Karpas-422 (cell line): ENCODE data around the gene TOLLIP. TPM values are rescaled to one million over a fixed set of nuclear protein-coding genes. Genes with fewer than 3 reads are reported as not detected.

Experiments used
- DNase-seq: peaks from one replicate; pipeline ENCODE4 v3.0.0-alpha.2; 2015
- H2AFZ ChIP-seq: fragments of 200-600 bp; sonication (generic); 2 replicates; pipeline ENCODE4 v1.6.1; 2014; ENCODE audit warnings: antibody characterized with exemption, low read length, mixed read lengths
- H3K27ac ChIP-seq: fragments of 200-600 bp; sonication (generic); 2 replicates; pipeline ENCODE4 v1.5.1; 2014; ENCODE audit warnings: mild to moderate bottlenecking, low read length, moderate library complexity
- H3K27me3 ChIP-seq: fragments of 200-600 bp; sonication (generic); 2 replicates; pipeline ENCODE4 v1.6.1; 2014; ENCODE audit warnings: low read length, mixed read lengths
- H3K36me3 ChIP-seq: fragments of 200-600 bp; sonication (generic); 2 replicates; pipeline ENCODE4 v1.6.1; 2014; ENCODE audit warnings: low read length, mixed read lengths; ENCODE audit not compliant: insufficient read depth
- H3K4me1 ChIP-seq: fragments of 200-600 bp; sonication (generic); 2 replicates; pipeline ENCODE4 v1.6.1; 2014; ENCODE audit warnings: mild to moderate bottlenecking, low read length, mixed read lengths
- H3K4me2 ChIP-seq: fragments of 200-600 bp; sonication (generic); 2 replicates; pipeline ENCODE4 v1.6.1; 2014; ENCODE audit warnings: low read length, low read depth, mild to moderate bottlenecking; ENCODE audit not compliant: poor library complexity, severe bottlenecking
- H3K4me3 ChIP-seq: fragments of 200-600 bp; sonication (generic); 2 replicates; pipeline ENCODE4 v1.5.1; 2014; ENCODE audit warnings: mild to moderate bottlenecking, antibody characterized with exemption, low read length, mixed read lengths
- H3K79me2 ChIP-seq: fragments of 200-600 bp; sonication (generic); 2 replicates; pipeline ENCODE4 v1.6.1; 2014; ENCODE audit warnings: mild to moderate bottlenecking, low read length, mixed read lengths
- H3K9ac ChIP-seq: fragments of 200-600 bp; sonication (generic); 2 replicates; pipeline ENCODE4 v1.6.0; 2014; ENCODE audit warnings: low read length
- H3K9me2 ChIP-seq: fragments of 200-600 bp; sonication (generic), shearing (Covaris generic); replicated peaks from 2 replicates; pipeline ENCODE4 v1.6.0; 2014; ENCODE audit warnings: mild to moderate bottlenecking, low read length, moderate library complexity; ENCODE audit not compliant: insufficient read depth
- H3K9me3 ChIP-seq: fragments of 300-700, 200-600 bp; sonication (generic); 2 replicates; pipeline ENCODE4 v1.6.1; 2014; ENCODE audit warnings: low read length, mixed read lengths
- H4K20me1 ChIP-seq: fragments of 200-600 bp; sonication (generic); 2 replicates; pipeline ENCODE4 v1.6.1; 2014; ENCODE audit warnings: mild to moderate bottlenecking, antibody characterized with exemption, low read length, low read depth; ENCODE audit not compliant: insufficient read depth
- total RNA-seq: library from RNA; depleted of rRNA; stranded (reverse); fragments of >200 nt; shearing (Covaris generic); gene quantifications from 2 replicates; pipeline ENCODE4 v1.2.3, GENCODE V29; 2014; ENCODE audit warnings: low replicate concordance

TOLLIP gene
- total RNA-seq, 1 experiment from 2014 or later: 6.5 TPM

GRCh38 chr11:1299621-1300020, 9.8 kb downstream of the TOLLIP start:
- Histone ChIP-seq H3K4me2 (no peak overlapping the region), H4K20me1 (no peaks in the 10 kb centered on the region), H3K4me3 (no peak overlapping the region), H3K36me3 (no peaks in the 10 kb centered on the region), H3K79me2 (peaks cover 50% of the 10 kb centered on the region), H3K4me1 (no peaks in the 10 kb centered on the region), H2AFZ (no peak overlapping the region), H3K27me3 (no peaks in the 10 kb centered on the region), H3K27ac (no peak overlapping the region), H3K9me3 (no peaks in the 10 kb centered on the region), H3K9me2 (no peaks in the 10 kb centered on the region), H3K9ac (no peak overlapping the region)
- no peak for DNase-seq

- no peak overlapping the region for H3K27ac ChIP-seq
- no peak overlapping the region for H3K9ac ChIP-seq
- peaks cover 45% of the 10 kb centered on the region for H3K79me2 ChIP-seq
- no peak overlapping the region for H3K4me3 ChIP-seq
- H4K20me1 ChIP-seq: no peaks in the 10 kb centered on the region
- H3K9me3 ChIP-seq: no peaks in the 10 kb centered on the region
- H3K27me3 ChIP-seq: no peaks in the 10 kb centered on the region
- H3K9me2 ChIP-seq: no peaks in the 10 kb centered on the region
- no peak overlapping the region for H3K4me2 ChIP-seq
- H3K36me3 ChIP-seq: no peaks in the 10 kb centered on the region
- H3K4me1 ChIP-seq: no peaks in the 10 kb centered on the region
- no peak overlapping the region for H2AFZ ChIP-seq
- no peak for DNase-seq
These were observed 10.5 kb downstream of the TOLLIP start for GRCh38 chr11:1298695-1299492.

GRCh38 chr11:1297576-1298473, 11.6 kb downstream of the TOLLIP start:
- H3K9me3 ChIP-seq: no peaks in the 10 kb centered on the region
- peaks cover 39% of the 10 kb centered on the region for H3K79me2 ChIP-seq
- no peak overlapping the region for H3K4me2 ChIP-seq
- H3K36me3 ChIP-seq: no peaks in the 10 kb centered on the region
- no peak overlapping the region for H2AFZ ChIP-seq
- DNase-seq: no peak
- no peak overlapping the region for H3K9ac ChIP-seq
- no peaks in the 10 kb centered on the region for H4K20me1 ChIP-seq
- no peaks in the 10 kb centered on the region for H3K9me2 ChIP-seq
- H3K27me3 ChIP-seq: no peaks in the 10 kb centered on the region
- H3K4me1 ChIP-seq: no peaks in the 10 kb centered on the region
- no peak overlapping the region for H3K4me3 ChIP-seq
- no peak overlapping the region for H3K27ac ChIP-seq

DNA sequence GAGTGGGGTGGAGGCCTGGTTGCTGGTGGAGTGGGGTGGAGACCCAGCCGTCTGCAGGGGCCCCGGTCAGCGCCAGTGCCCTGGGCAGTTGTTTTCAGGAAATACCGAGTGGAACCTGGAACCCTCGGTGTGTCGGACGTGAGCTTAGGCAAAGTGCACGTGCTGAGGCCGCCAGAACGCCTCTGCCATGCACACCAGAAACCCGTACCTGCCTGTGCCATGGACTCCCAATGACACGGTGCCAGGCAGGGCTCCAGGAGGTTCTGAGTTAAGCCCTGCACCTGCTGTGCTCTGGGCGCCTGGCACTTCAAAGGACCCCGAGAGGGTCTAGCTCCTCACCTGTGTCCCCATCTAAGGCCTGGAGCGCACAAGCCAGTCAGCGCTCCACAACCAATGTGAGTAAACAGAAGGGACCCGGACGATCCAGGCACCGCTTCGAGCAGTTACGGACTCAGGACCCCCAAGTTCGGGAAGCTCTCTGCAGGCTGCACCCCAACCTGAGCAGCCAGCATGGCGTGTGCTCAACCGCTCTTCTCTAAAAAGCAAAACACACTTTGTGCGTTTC, 12.3 kb downstream of the TOLLIP start:
- Histone ChIP-seq H3K9ac (no peak overlapping the region), H3K4me3 (no peak overlapping the region), H3K27ac (no peak overlapping the region), H3K9me3 (no peaks in the 10 kb centered on the region), H2AFZ (no peak overlapping the region), H4K20me1 (no peaks in the 10 kb centered on the region), H3K9me2 (no peaks in the 10 kb centered on the region), H3K79me2 (peaks cover 33% of the 10 kb centered on the region), H3K4me2 (no peak overlapping the region), H3K4me1 (no peaks in the 10 kb centered on the region), H3K27me3 (no peaks in the 10 kb centered on the region), H3K36me3 (no peaks in the 10 kb centered on the region)
- no peak for DNase-seq

- no peak overlapping the region for H3K4me3 ChIP-seq
- no peaks in the 10 kb centered on the region for H3K9me2 ChIP-seq
- no peak overlapping the region for H3K4me2 ChIP-seq
- no peaks in the 10 kb centered on the region for H4K20me1 ChIP-seq
- no peak for DNase-seq
- H3K27ac ChIP-seq: no peak overlapping the region
- no peaks in the 10 kb centered on the region for H3K4me1 ChIP-seq
- H3K27me3 ChIP-seq: no peaks in the 10 kb centered on the region
- no peak overlapping the region for H2AFZ ChIP-seq
- no peaks in the 10 kb centered on the region for H3K9me3 ChIP-seq
- H3K36me3 ChIP-seq: no peaks in the 10 kb centered on the region
- no peak overlapping the region for H3K9ac ChIP-seq
- peaks cover 26% of the 10 kb centered on the region for H3K79me2 ChIP-seq
These were observed 13.1 kb downstream of the TOLLIP start for GRCh38 chr11:1296287-1296686.

DNA sequence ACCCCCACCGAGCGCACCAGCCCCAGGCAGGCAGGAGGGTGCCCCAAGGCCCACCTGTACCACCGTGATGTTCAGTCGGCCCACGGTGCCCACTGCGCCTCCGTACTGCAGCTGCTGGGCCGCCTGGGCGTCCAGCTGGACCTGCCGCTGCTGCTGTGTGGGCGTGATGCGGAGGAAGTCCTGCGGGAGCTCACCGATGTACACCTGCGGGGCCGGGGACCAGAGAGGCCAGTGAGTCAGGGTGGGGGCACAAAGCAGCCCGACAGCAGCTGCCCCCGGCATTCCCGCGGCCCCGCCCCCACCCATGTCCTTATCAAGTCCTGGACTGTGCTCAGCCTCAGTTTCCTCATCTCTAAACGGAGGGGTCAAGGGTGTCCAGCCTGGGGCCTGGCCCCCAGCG, 13.8 kb downstream of the TOLLIP start:
- H2AFZ ChIP-seq: no peak overlapping the region
- DNase-seq: no peak
- no peak overlapping the region for H3K4me2 ChIP-seq
- H3K79me2 ChIP-seq: peaks cover 22% of the 10 kb centered on the region
- no peaks in the 10 kb centered on the region for H4K20me1 ChIP-seq
- H3K4me3 ChIP-seq: no peak overlapping the region
- H3K9me2 ChIP-seq: no peaks in the 10 kb centered on the region
- H3K9ac ChIP-seq: no peak overlapping the region
- no peaks in the 10 kb centered on the region for H3K27me3 ChIP-seq
- no peaks in the 10 kb centered on the region for H3K4me1 ChIP-seq
- H3K27ac ChIP-seq: no peak overlapping the region
- H3K9me3 ChIP-seq: no peaks in the 10 kb centered on the region
- H3K36me3 ChIP-seq: no peaks in the 10 kb centered on the region

DNA sequence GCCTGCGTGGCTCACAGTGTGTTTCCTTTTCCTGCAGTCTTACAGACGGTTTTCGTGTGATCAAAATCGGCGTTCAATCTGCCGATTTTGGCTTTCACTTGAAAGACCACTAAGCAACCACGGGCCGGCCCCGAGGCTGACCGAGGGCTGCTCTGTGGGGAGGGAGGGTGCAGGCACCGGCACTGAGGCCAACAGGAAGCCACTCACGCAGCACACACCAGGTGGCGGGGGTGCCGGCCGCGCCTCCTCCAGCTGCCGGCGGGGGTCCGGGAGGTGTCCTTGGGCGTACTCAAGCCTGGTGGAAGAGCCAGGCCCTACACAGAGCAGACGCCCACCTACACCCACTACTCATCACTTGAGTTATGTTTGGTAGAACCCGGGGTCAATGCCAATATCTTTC, 14.3 kb downstream of the TOLLIP start:
- H3K9ac ChIP-seq: no peak overlapping the region
- H3K4me3 ChIP-seq: no peak overlapping the region
- H3K4me2 ChIP-seq: no peak overlapping the region
- no peaks in the 10 kb centered on the region for H4K20me1 ChIP-seq
- H3K9me3 ChIP-seq: no peaks in the 10 kb centered on the region
- H3K36me3 ChIP-seq: peaks cover under 1% of the 10 kb centered on the region; the same call in 1 of the 2 replicates
- no peaks in the 10 kb centered on the region for H3K27me3 ChIP-seq
- H2AFZ ChIP-seq: no peak overlapping the region
- no peak for DNase-seq
- H3K79me2 ChIP-seq: peaks cover 17% of the 10 kb centered on the region
- no peaks in the 10 kb centered on the region for H3K9me2 ChIP-seq
- H3K27ac ChIP-seq: no peak overlapping the region
- H3K4me1 ChIP-seq: no peaks in the 10 kb centered on the region

GRCh38 chr11:1293619-1294015, 15.8 kb downstream of the TOLLIP start:
- Histone ChIP-seq H3K4me3 (no peak overlapping the region), H2AFZ (no peak overlapping the region), H3K27me3 (no peaks in the 10 kb centered on the region), H3K4me2 (no peak overlapping the region), H3K79me2 (peaks cover 4% of the 10 kb centered on the region), H4K20me1 (no peaks in the 10 kb centered on the region), H3K4me1 (no peaks in the 10 kb centered on the region), H3K9me3 (no peaks in the 10 kb centered on the region), H3K27ac (no peak overlapping the region), H3K9me2 (no peaks in the 10 kb centered on the region), H3K36me3 (peaks cover 4% of the 10 kb centered on the region; the same call in 1 of the 2 replicates), H3K9ac (no peak overlapping the region)
- DNase-seq: peak; percentile 48
